HCT116 (cell line): ENCODE results near the gene ACE. TPM values are rescaled to one million over a fixed set of nuclear protein-coding genes. Genes with fewer than 3 reads are reported as not detected.

Experiments used
- ATAC-seq: fragments of 200-7000 bp; cut with Tn5 transposase; 2 replicates; pipeline ENCODE4 v1.9.1; 2020; ENCODE audit warnings: mild to moderate bottlenecking, moderate library complexity
- BruUV-seq: library from RNA; stranded (reverse); fragments of 400-500 nt; replicated peaks from 2 replicates; lab custom pipeline; 2021; lab: Mats Ljungman, UMichigan
- CTCF ChIA-PET: fragments of 300-600 bp; sonication (Branson Sonifier 250); formaldehyde crosslinking; loops from one replicate; lab custom pipeline; 2021; ENCODE audit warnings: antibody characterized with exemption; lab: Charles Lee
- POLR2A ChIA-PET: fragments of 300-600, 350-600 bp; sonication (Branson Sonifier 250); formaldehyde crosslinking; loops from one replicate; lab custom pipeline; 2021; ENCODE audit warnings: antibody characterized with exemption; lab: Charles Lee
- RAD21 ChIA-PET, 2 experiments: fragments of 300-600 bp; sonication (Branson Sonifier 250); formaldehyde crosslinking; loops; one replicate each; lab custom pipeline; 2023; ENCODE audit warnings: low total read pairs in 2 of 2; ENCODE audit not compliant: uncharacterized antibody in 2 of 2, unreplicated experiment in 2 of 2, low non-redundant PET in 1 of 2; lab: Charles Lee
- DNase-seq: peaks from one replicate; pipeline ENCODE4 v3.0.0-alpha.2; 2010; ENCODE audit warnings: low read depth, low spot score
- H2AFZ ChIP-seq: fragments of 200-600 bp; shearing (Covaris generic), sonication (generic); 2 replicates; pipeline ENCODE4 v1.6.1; 2017; ENCODE audit warnings: low read depth, mixed run types, mixed read lengths, antibody characterized with exemption, low read length; ENCODE audit not compliant: poor library complexity, severe bottlenecking
- H3K27ac ChIP-seq: 2 replicates; pipeline ENCODE4 v1.5.1; 2012; ENCODE audit warnings: low read depth, low read length
- H3K27me3 ChIP-seq: fragments of 200-600 bp; sonication (generic); 2 replicates; pipeline ENCODE4 v1.6.1; 2016; ENCODE audit warnings: mixed run types, low read length, mixed read lengths; ENCODE audit not compliant: insufficient read depth
- H3K36me3 ChIP-seq, 2 experiments: fragments of 200-500 bp in 1 of 2; fragments of 200-600 bp in 1 of 2; sonication (Bioruptor generic) in 1 of 2; sonication (generic) in 1 of 2; 2 replicates each; pipeline versions ENCODE4 v1.5.1 to v1.6.1; 2014 to 2016; ENCODE audit warnings: low read length in 2 of 2, inconsistent platforms in 1 of 2, mixed read lengths in 1 of 2, mixed run types in 1 of 2; ENCODE audit not compliant: insufficient read depth in 2 of 2, control insufficient read depth in 1 of 2
- H3K4me1 ChIP-seq, 2 experiments: fragments of 200-600 bp in 1 of 2; sonication (generic) in 1 of 2; 2 replicates each; pipeline versions ENCODE4 v1.5.1 to v1.6.1; 2012 to 2017; ENCODE audit warnings: low read length in 2 of 2, inconsistent platforms in 1 of 2, mild to moderate bottlenecking in 1 of 2, mixed read lengths in 1 of 2, mixed run types in 1 of 2, moderate library complexity in 1 of 2; ENCODE audit not compliant: insufficient read depth in 2 of 2, control insufficient read depth in 1 of 2
- H3K4me2 ChIP-seq: fragments of 200-600 bp; sonication (generic); 2 replicates; pipeline ENCODE4 v1.6.1; 2017; ENCODE audit warnings: mixed run types, low read length, mixed read lengths
- H3K4me3 ChIP-seq, 2 experiments: fragments of 200-600 bp in 1 of 2; sonication (generic) in 1 of 2; replicated peaks in 1 of 2; 2 replicates each; pipeline ENCODE4 v1.5.1; 2011 to 2016; ENCODE audit warnings: low read length in 2 of 2, control low read depth in 1 of 2, low read depth in 1 of 2, mild to moderate bottlenecking in 1 of 2, mixed read lengths in 1 of 2, mixed run types in 1 of 2
- H3K79me2 ChIP-seq: fragments of 200-600 bp; sonication (generic); 2 replicates; pipeline ENCODE4 v1.6.1; 2017; ENCODE audit warnings: mild to moderate bottlenecking, mixed run types, low read length, moderate library complexity, mixed read lengths; ENCODE audit not compliant: insufficient read depth
- H3K9ac ChIP-seq: fragments of 200-600 bp; sonication (generic); 2 replicates; pipeline ENCODE4 v1.6.1; 2016; ENCODE audit warnings: low read length, mixed read lengths
- H3K9me2 ChIP-seq: fragments of 200-600 bp; sonication (generic), shearing (Covaris generic); 2 replicates; pipeline ENCODE4 v1.6.1; 2017; ENCODE audit warnings: mixed run types, mild to moderate bottlenecking, moderate library complexity; ENCODE audit not compliant: insufficient read depth
- H3K9me3 ChIP-seq, 2 experiments: fragments of 200-500 bp in 1 of 2; fragments of 200-600 bp in 1 of 2; sonication (Bioruptor generic) in 1 of 2; sonication (generic) in 1 of 2; 2 replicates each; pipeline ENCODE4 v1.6.1; 2014 to 2017; ENCODE audit warnings: low read length in 2 of 2, mixed read lengths in 2 of 2, inconsistent platforms in 1 of 2, low read depth in 1 of 2, mild to moderate bottlenecking in 1 of 2, mixed run types in 1 of 2, moderate library complexity in 1 of 2; ENCODE audit not compliant: control insufficient read depth in 1 of 2, insufficient read depth in 1 of 2
- H4K20me1 ChIP-seq: fragments of 200-600 bp; sonication (generic), shearing (Covaris generic); 2 replicates; pipeline ENCODE4 v1.6.1; 2017; ENCODE audit warnings: mixed run types, mild to moderate bottlenecking, moderate library complexity; ENCODE audit not compliant: insufficient read depth
- CBX3 ChIP-seq: IDR thresholded peaks from 2 replicates; pipeline ENCODE4 v1.6.1; 2012; ENCODE audit warnings: low read depth
- EGR1 ChIP-seq: IDR thresholded peaks from 2 replicates; pipeline ENCODE4 v1.6.1; 2012; ENCODE audit warnings: low read depth
- ELF1 ChIP-seq: IDR thresholded peaks from 2 replicates; pipeline ENCODE4 v1.6.1; 2012; ENCODE audit warnings: low read depth, borderline replicate concordance
- FOSL1 ChIP-seq: IDR thresholded peaks from 2 replicates; pipeline ENCODE4 v1.6.1; 2012; ENCODE audit warnings: low read depth
- POLR2AphosphoS5 ChIP-seq: IDR thresholded peaks from 2 replicates; pipeline ENCODE4 v1.6.1; 2011; ENCODE audit warnings: mild to moderate bottlenecking, low read depth, low read length, moderate library complexity
- RAD21 ChIP-seq: IDR thresholded peaks from 2 replicates; pipeline ENCODE4 v1.6.1; 2012; ENCODE audit warnings: low read depth, mild to moderate bottlenecking
- SIN3A ChIP-seq: IDR thresholded peaks from 2 replicates; pipeline ENCODE4 v1.6.1; 2012; ENCODE audit warnings: low read depth
- TCF7L2 ChIP-seq: IDR thresholded peaks from 2 replicates; pipeline ENCODE4 v1.7.0; 2011; ENCODE audit warnings: borderline replicate concordance, inconsistent platforms; ENCODE audit not compliant: insufficient read depth, insufficient read length; ENCODE audit errors: extremely low read depth
- ZNF274 ChIP-seq: fragments of 200-500 bp; sonication (Bioruptor generic); IDR thresholded peaks from 2 replicates; pipeline ENCODE4 v1.6.1; 2014; ENCODE audit warnings: mild to moderate bottlenecking, low read depth, low read length, inconsistent platforms
- intact Hi-C: fragments of 100-400 bp; cut with micrococcal nuclease; formaldehyde crosslinking; loops from 2 replicates; pipeline ENCODE4 v1.10.0; 2022
- total RNA-seq: library from RNA; stranded (reverse); gene quantifications from one replicate; pipeline ENCODE4 v1.2.1, GENCODE V29; 2021; ENCODE audit not compliant: unreplicated experiment
- TF ChIP-seq, protein P1 (sequence below): IDR thresholded peaks from 2 replicates; pipeline ENCODE4 v1.6.1; 2012
- TF ChIP-seq, protein P2 (sequence below): IDR thresholded peaks from 2 replicates; pipeline ENCODE4 v1.6.1; 2012; ENCODE audit warnings: low read depth
- TF ChIP-seq, protein P3 (sequence below): IDR thresholded peaks from 2 replicates; pipeline ENCODE4 v1.6.1; 2011; ENCODE audit warnings: mild to moderate bottlenecking, low read length, moderate library complexity; ENCODE audit not compliant: insufficient replicate concordance; ENCODE audit errors: extremely low read depth

The ACE gene
- total RNA-seq, 1 experiment from 2014 or later, result 7.7 TPM

DNA sequence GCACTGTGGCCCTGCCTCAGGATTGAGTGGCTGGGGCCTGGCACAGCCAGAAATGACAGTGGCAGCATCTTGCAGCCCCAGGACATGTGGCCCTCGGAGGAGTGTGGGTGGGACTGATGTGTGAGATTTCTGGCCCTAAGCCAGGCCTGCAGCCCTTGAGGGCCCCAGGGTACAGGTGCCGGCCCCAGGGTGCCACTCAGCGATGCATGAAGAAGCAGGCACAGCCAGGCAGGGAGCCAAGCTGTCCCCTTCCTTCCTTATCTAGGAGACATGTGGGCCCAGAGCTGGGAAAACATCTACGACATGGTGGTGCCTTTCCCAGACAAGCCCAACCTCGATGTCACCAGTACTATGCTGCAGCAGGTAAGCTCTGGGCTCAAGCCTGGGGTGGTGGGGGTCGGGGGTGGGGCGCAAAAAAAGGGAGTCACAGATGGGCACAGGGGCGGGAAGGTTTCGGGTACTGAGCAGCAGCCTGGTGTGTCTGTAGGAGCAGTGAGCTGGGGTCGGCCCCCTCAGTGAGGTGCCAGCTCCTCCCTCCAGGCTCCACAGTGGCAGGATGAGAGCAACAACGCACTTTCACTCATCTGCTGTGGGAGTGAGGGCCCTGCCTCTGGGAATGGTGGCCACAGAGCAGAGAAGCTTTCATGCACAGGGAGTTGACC, 4.1 kb downstream of the ACE start:
- POLR2A ChIA-PET, result interaction anchor here (0.8 kb wide), 1 partner anchor 36 kb away, joined by 8 read pairs; no protein-coding TSS in a partner anchor
- no peaks in the 10 kb centered on the region for H3K9me2 ChIP-seq
- H3K9me3 ChIP-seq, result no peaks in the 10 kb centered on the region
- no peak for TF ChIP-seq EGR1
- TF ChIP-seq, protein P1, sequence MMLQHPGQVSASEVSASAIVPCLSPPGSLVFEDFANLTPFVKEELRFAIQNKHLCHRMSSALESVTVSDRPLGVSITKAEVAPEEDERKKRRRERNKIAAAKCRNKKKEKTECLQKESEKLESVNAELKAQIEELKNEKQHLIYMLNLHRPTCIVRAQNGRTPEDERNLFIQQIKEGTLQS, result no peak
- no peak for TF ChIP-seq TCF7L2
- TF ChIP-seq POLR2AphosphoS5, result no peak
- TF ChIP-seq ZNF274, result no peak
- no peak for TF ChIP-seq ELF1
- TF ChIP-seq, protein P2, sequence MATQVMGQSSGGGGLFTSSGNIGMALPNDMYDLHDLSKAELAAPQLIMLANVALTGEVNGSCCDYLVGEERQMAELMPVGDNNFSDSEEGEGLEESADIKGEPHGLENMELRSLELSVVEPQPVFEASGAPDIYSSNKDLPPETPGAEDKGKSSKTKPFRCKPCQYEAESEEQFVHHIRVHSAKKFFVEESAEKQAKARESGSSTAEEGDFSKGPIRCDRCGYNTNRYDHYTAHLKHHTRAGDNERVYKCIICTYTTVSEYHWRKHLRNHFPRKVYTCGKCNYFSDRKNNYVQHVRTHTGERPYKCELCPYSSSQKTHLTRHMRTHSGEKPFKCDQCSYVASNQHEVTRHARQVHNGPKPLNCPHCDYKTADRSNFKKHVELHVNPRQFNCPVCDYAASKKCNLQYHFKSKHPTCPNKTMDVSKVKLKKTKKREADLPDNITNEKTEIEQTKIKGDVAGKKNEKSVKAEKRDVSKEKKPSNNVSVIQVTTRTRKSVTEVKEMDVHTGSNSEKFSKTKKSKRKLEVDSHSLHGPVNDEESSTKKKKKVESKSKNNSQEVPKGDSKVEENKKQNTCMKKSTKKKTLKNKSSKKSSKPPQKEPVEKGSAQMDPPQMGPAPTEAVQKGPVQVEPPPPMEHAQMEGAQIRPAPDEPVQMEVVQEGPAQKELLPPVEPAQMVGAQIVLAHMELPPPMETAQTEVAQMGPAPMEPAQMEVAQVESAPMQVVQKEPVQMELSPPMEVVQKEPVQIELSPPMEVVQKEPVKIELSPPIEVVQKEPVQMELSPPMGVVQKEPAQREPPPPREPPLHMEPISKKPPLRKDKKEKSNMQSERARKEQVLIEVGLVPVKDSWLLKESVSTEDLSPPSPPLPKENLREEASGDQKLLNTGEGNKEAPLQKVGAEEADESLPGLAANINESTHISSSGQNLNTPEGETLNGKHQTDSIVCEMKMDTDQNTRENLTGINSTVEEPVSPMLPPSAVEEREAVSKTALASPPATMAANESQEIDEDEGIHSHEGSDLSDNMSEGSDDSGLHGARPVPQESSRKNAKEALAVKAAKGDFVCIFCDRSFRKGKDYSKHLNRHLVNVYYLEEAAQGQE, result no peak
- no peak for TF ChIP-seq CBX3
- TF ChIP-seq FOSL1, result no peak
- TF ChIP-seq, protein P3, sequence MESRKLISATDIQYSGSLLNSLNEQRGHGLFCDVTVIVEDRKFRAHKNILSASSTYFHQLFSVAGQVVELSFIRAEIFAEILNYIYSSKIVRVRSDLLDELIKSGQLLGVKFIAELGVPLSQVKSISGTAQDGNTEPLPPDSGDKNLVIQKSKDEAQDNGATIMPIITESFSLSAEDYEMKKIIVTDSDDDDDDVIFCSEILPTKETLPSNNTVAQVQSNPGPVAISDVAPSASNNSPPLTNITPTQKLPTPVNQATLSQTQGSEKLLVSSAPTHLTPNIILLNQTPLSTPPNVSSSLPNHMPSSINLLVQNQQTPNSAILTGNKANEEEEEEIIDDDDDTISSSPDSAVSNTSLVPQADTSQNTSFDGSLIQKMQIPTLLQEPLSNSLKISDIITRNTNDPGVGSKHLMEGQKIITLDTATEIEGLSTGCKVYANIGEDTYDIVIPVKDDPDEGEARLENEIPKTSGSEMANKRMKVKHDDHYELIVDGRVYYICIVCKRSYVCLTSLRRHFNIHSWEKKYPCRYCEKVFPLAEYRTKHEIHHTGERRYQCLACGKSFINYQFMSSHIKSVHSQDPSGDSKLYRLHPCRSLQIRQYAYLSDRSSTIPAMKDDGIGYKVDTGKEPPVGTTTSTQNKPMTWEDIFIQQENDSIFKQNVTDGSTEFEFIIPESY, result no peak
- no peak for TF ChIP-seq RAD21
- TF ChIP-seq SIN3A, result no peak
- TF ChIP-seq, all 23 proteins: peak for 0
- ATAC-seq (no peak), DNase-seq (no peak)
- H3K4me1 ChIP-seq, result peaks cover 13 to 42% of the 10 kb centered on the region in 2 experiments
- H2AFZ ChIP-seq, result no peak overlapping the region
- ChIA-PET CTCF (interaction anchor here (0.7 to 5.7 kb wide), 5 partner anchors 13 to 55 kb away, joined by 3 to 92 read pairs (median 3); no protein-coding TSS in a partner anchor), RAD21 (no interaction called here)
- H3K79me2 ChIP-seq, result no peaks in the 10 kb centered on the region
- no peak overlapping the region for H3K4me3 ChIP-seq
- intact Hi-C loops, result no loop called here
- BruUV-seq, result no TSS peak
- no peak overlapping the region for H3K4me2 ChIP-seq
- no peaks in the 10 kb centered on the region for H4K20me1 ChIP-seq
- H3K27ac ChIP-seq, result no peak overlapping the region
- H3K9ac ChIP-seq, result no peak overlapping the region
- no peaks in the 10 kb centered on the region for H3K27me3 ChIP-seq
- H3K36me3 ChIP-seq, result no peaks in the 10 kb centered on the region
